Panc1 (cell line): ENCODE data around the gene YWHAG.
"Not testable (repeated sequence)": the region's sequence is repeated elsewhere in the genome, so short reads cannot be mapped to it uniquely, and the experiment has no call there.

Source experiments
- POLR2AphosphoS5 ChIP-seq: IDR thresholded peaks from 2 replicates; pipeline ENCODE4 v1.6.1; 2012; ENCODE audit warnings: mild to moderate bottlenecking, low read depth, low read length, moderate library complexity
- SIN3A ChIP-seq: IDR thresholded peaks from 2 replicates; pipeline ENCODE4 v1.6.1; 2012; ENCODE audit warnings: low read depth, mild to moderate bottlenecking, low read length, moderate library complexity, borderline replicate concordance; ENCODE audit not compliant: insufficient read depth
- TF ChIP-seq, protein P1 (sequence below): fragments of 450-650 bp; IDR thresholded peaks from 2 replicates; pipeline ENCODE4 v1.5.1; 2017; ENCODE audit warnings: mild to moderate bottlenecking

DNA sequence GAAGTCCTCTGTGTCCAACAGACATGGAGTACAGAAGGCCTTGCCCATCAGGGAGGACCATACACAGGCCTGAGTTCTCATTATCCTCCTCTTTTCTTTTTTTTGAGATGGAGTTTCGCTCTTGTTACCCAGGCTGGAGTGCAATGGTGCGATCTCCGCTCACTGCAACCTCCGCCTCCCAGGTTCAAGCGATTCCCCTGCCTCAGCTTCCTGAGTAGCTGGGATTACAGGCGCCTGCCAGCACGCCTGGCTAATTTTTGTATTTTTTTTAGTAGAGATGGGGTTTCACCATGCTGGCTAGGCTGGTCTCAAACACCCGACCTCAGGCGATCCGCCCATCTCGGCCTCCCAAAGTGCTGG, 36.8 kb upstream of the YWHAG start:
- not testable (repeated sequence) for TF ChIP-seq POLR2AphosphoS5, SIN3A
- TF ChIP-seq, protein P1, sequence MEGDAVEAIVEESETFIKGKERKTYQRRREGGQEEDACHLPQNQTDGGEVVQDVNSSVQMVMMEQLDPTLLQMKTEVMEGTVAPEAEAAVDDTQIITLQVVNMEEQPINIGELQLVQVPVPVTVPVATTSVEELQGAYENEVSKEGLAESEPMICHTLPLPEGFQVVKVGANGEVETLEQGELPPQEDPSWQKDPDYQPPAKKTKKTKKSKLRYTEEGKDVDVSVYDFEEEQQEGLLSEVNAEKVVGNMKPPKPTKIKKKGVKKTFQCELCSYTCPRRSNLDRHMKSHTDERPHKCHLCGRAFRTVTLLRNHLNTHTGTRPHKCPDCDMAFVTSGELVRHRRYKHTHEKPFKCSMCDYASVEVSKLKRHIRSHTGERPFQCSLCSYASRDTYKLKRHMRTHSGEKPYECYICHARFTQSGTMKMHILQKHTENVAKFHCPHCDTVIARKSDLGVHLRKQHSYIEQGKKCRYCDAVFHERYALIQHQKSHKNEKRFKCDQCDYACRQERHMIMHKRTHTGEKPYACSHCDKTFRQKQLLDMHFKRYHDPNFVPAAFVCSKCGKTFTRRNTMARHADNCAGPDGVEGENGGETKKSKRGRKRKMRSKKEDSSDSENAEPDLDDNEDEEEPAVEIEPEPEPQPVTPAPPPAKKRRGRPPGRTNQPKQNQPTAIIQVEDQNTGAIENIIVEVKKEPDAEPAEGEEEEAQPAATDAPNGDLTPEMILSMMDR = not testable (repeated sequence)
